Fibroblast of pulmonary artery (primary cell): ENCODE results near the gene TNS3.
A peak's percentile ranks its signal among the peaks of the same experiment; 100 is the strongest.

Experiments
- DNase-seq: peaks from one replicate; pipeline ENCODE4 v3.0.0-alpha.2; 2010; ENCODE audit warnings: low read depth
- H3K4me3 ChIP-seq: replicated peaks from 2 replicates; pipeline ENCODE4 v1.5.1; 2011; ENCODE audit warnings: low read depth, mild to moderate bottlenecking, control low read depth, low read length, moderate library complexity
- CTCF ChIP-seq: IDR thresholded peaks from 2 replicates; pipeline ENCODE4 v1.5.1; 2011; ENCODE audit warnings: mild to moderate bottlenecking, control low read depth, low read length, inconsistent platforms; ENCODE audit errors: missing control alignments

Gene TNS3

DNA sequence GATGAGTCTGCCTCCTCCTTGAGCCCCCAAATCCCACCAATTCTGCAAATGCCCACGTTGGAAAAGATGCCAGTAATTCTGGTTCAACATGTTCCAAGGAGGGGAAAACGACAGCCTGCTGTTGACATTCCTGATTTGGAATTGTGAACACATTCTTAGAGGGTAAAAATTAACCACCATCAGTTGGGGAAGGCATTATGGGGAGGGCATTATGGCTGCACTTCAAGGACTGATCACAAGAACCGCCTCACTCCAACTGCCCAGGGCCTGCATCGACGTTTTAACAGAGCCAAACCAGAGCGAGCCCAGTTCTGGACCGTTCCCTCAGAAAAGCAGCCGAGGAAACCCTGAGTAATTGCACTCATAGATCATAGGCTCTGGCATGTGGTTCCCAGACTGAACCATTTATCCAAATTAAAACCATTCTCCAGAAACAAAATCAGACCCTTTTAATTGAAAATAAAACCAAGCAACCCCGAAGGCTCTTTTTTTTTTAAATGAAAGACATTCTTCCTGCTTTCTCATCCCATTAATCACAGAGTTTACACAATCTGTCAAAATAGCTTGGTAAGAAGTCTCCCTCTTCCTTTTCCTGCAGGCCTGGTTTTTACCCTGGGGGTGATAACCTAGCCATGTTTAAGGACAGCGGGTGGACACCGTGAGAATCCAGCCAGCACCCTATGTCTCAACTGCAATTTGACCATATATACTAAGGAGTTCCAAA, 8.0 kb downstream of the TNS3 start:
- DNase-seq: peak; percentile 81
- H3K4me3 ChIP-seq: no peak overlapping the region
- TF ChIP-seq CTCF: no peak

DNA sequence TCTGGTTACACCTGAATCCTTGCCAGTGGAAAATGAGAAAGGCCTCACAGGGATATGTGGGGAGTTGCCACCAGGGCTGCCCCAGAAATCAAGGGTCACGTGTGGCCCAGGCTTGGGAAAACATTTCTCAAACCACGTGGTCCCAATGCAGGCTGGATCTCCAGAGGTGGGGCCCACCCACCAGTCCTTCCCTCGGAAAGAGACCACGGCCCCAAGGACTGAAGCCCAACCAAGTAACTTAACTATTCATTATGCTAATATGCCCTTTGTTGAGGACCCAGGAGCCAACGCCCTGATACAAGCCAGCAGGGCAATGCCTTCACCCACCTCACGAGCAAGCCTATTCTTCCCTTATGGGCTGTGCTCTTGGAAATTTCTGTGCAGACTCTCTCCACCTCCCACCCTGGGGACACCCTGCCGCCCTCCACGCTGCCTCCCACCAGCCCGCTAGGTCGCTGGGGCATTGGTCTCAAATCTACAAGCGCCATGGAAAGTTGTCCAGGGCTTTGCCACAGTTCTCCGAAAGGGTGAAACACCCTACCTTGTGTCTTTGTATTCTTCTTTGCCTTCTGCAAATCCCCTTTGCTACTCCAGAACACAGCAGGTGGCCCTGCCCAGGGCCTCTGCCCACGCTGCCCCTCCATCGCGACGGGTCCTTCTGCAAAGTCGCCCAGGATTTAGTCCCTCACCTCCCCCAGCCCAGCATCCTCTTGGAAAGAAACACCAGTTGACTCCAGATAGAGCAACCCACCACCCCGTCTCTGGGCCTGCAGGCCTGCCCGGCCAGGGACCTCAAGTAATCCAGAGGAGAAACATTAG, 8.8 kb downstream of the TNS3 start:
- no peak overlapping the region for H3K4me3 ChIP-seq
- DNase-seq: no peak
- TF ChIP-seq CTCF: no peak

GRCh38 chr7:47572094-47572445, 9.8 kb downstream of the TNS3 start:
- H3K4me3 ChIP-seq: no peak overlapping the region
- DNase-seq: no peak
- TF ChIP-seq CTCF: no peak

DNA sequence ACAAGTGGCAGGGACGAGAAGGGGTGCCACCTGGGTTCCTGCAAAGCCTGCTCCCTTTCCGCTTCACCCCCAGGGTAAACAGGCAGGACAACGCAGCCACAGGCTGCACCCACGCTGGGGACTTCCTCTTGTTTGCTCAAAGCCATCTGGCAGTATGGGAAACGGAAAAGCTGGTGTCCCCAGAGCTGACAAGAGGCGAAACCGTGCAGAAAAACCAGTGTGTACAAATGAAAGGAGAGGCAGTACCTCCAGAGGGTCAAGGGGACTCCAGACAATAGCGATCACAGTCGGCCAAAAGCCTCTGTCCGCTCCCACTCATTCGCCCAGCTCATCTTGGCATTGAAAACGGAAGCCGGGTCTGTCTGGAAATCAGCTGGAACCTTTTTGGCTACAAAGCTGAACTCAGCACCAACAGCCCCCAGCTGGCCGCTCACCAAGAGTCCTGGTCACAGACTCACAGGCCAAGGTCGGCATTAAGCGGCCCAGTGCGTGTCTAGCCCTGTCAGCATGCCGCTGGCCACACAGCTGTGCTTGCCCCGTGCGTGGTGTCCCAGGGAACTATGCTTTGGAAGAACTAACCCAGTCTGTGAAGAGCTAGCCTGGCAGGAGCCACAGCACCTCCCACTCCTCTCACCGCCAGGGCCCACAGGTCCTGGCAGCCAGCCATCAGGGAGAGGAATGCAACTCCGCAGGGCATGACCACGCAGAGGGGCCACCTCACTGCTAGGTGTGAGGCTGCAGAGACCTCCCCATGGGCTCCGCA, 10.4 kb downstream of the TNS3 start:
- H3K4me3 ChIP-seq: no peak overlapping the region
- no peak for TF ChIP-seq CTCF
- DNase-seq: peak; percentile 96

DNA sequence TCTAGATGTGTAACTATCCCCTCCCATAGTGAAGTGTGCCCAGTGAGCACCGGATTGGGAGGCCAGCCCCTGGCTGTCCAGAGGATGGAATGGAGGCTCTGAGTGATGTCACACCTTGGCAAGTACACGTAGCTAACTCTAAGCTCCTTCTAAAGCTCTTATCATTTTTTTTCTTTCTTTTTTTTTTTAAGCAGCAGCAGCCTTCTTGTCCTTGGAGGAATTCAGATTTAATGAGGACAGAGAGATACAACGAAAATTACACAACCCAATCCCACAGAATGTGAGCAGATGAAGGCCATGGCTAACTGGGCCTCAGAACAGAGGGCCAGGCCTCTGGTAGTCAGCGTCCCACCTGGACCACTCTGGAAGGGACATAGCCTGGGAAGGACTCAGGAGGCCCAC, 11.3 kb downstream of the TNS3 start:
- DNase-seq: peak; percentile 90
- no peak for TF ChIP-seq CTCF
- no peak overlapping the region for H3K4me3 ChIP-seq

GRCh38 chr7:47568547-47568946, 13.4 kb downstream of the TNS3 start:
- no peak for TF ChIP-seq CTCF
- no peak overlapping the region for H3K4me3 ChIP-seq
- no peak for DNase-seq
